ENCODE data around the gene SFRP2. TPM values are rescaled to one million over a fixed set of nuclear protein-coding genes. Genes with fewer than 3 reads are reported as not detected.

SFRP2 gene, protein sequence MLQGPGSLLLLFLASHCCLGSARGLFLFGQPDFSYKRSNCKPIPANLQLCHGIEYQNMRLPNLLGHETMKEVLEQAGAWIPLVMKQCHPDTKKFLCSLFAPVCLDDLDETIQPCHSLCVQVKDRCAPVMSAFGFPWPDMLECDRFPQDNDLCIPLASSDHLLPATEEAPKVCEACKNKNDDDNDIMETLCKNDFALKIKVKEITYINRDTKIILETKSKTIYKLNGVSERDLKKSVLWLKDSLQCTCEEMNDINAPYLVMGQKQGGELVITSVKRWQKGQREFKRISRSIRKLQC
- not detected in 2 replicates for polyA plus RNA-seq (2011; rRNA removed)
- not detected in 2 replicates for polyA minus RNA-seq (2011; rRNA and poly(A)+ RNA removed)

DNA sequence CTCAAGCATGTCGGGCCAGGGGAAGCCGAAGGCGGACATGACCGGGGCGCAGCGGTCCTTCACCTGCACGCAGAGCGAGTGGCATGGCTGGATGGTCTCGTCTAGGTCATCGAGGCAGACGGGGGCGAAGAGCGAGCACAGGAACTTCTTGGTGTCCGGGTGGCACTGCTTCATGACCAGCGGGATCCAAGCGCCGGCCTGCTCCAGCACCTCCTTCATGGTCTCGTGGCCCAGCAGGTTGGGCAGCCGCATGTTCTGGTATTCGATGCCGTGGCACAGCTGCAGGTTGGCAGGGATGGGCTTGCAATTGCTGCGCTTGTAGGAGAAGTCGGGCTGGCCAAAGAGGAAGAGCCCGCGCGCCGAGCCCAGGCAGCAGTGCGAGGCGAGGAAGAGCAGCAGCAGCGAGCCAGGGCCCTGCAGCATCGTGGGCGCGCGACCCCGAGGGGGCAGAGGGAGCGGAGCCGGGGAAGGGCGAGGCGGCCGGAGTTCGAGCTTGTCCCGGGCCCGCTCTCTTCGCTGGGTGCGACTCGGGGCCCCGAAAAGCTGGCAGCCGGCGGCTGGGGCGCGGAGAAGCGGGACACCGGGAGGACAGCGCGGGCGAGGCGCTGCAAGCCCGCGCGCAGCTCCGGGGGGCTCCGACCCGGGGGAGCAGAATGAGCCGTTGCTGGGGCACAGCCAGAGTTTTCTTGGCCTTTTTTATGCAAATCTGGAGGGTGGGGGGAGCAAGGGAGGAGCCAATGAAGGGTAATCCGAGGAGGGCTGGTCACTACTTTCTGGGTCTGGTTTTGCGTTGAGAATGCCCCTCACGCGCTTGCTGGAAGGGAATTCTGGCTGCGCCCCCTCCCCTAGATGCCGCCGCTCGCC is at the start of gene SFRP2:
SFRP2 (minus strand) TSS at position 671 of the 864 bp plus-strand sequence; CDS start at position 423, 248 bp downstream.
- POLR2A ChIA-PET = no interaction called here
- peaks cover 6% of the 10 kb centered on the region; the same call in 1 of the 2 replicates for H3K9me3 ChIP-seq (ENCODE audit: control insufficient read depth, insufficient read depth, low read length)
- CTCF ChIA-PET = no interaction called here
- H3K27me3 ChIP-seq (ENCODE audit: control insufficient read depth, insufficient read depth, low read length) = peaks cover 61% of the 10 kb centered on the region
- no peak within 1 kb of the TSS for H3K4me3 ChIP-seq (ENCODE audit: low read depth, low read length)
- H3K27ac ChIP-seq (ENCODE audit: low read depth, low read length) = no peak within 1 kb of the TSS
- TF ChIP-seq, protein P1, sequence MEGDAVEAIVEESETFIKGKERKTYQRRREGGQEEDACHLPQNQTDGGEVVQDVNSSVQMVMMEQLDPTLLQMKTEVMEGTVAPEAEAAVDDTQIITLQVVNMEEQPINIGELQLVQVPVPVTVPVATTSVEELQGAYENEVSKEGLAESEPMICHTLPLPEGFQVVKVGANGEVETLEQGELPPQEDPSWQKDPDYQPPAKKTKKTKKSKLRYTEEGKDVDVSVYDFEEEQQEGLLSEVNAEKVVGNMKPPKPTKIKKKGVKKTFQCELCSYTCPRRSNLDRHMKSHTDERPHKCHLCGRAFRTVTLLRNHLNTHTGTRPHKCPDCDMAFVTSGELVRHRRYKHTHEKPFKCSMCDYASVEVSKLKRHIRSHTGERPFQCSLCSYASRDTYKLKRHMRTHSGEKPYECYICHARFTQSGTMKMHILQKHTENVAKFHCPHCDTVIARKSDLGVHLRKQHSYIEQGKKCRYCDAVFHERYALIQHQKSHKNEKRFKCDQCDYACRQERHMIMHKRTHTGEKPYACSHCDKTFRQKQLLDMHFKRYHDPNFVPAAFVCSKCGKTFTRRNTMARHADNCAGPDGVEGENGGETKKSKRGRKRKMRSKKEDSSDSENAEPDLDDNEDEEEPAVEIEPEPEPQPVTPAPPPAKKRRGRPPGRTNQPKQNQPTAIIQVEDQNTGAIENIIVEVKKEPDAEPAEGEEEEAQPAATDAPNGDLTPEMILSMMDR (IDR thresholded peaks at IDR 0.05; ENCODE audit: low read depth, low read length) = no peak
- DNase-seq (ENCODE audit: low read depth, low spot score) = no peak

DNA sequence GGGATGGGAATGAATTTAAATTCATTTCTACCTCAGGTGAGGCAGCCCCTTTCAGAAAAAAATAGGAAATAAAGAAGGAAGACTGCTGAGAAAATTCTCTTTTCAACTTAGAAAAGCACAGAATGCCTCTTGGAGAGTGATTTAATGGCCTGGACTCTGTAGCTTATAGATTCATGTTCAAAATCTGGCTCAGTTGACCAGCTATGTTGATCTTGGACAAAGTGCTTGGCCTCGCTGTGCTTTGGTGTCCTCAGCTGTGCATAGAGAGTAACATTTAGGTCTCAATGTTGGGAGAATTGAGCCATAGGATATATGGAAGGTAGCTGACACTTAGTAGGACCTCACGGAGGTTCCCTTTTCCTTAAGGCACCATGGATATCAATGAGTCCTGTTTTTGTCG is 49.7 kb upstream of the SFRP2 start:
- ChIA-PET CTCF (no interaction called here), POLR2A (no interaction called here)
- Histone ChIP-seq H3K9me3 (ENCODE audit: control insufficient read depth, insufficient read depth, low read length) (no peaks in the 10 kb centered on the region), H3K27ac (ENCODE audit: low read depth, low read length) (no peak overlapping the region), H3K27me3 (ENCODE audit: control insufficient read depth, insufficient read depth, low read length) (no peaks in the 10 kb centered on the region), H3K4me3 (ENCODE audit: low read depth, low read length) (no peak overlapping the region)
- no peak for DNase-seq (ENCODE audit: low read depth, low spot score)
- TF ChIP-seq, protein P1 (IDR thresholded peaks at IDR 0.05; ENCODE audit: low read depth, low read length) = no peak

DNA sequence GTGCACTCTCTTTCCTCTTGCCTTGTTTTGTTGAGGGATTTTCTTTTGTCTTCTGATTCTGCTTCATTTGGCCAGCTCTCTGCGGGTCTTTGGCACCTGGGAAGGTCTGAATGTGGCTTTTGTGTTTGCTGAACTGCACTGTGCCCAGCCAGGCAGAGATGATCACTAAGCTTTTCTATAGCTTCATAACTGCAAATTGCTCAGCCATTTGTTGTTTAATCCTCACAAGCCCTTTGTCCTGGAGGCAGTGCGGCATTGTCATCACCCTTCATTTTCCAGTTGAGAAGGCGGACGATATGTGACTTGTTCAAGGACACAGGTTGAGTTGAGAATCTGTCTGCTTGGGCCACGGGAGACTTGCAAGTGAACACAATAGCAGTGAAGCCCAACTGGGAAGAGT is 46.0 kb upstream of the SFRP2 start:
- no peak for DNase-seq (ENCODE audit: low read depth, low spot score)
- CTCF ChIA-PET = no interaction called here
- TF ChIP-seq, protein P1 (IDR thresholded peaks at IDR 0.05; ENCODE audit: low read depth, low read length) = no peak
- POLR2A ChIA-PET = no interaction called here
- Histone ChIP-seq H3K4me3 (ENCODE audit: low read depth, low read length) (no peak overlapping the region), H3K9me3 (ENCODE audit: control insufficient read depth, insufficient read depth, low read length) (no peaks in the 10 kb centered on the region), H3K27me3 (ENCODE audit: control insufficient read depth, insufficient read depth, low read length) (no peaks in the 10 kb centered on the region), H3K27ac (ENCODE audit: low read depth, low read length) (no peak overlapping the region)

DNA sequence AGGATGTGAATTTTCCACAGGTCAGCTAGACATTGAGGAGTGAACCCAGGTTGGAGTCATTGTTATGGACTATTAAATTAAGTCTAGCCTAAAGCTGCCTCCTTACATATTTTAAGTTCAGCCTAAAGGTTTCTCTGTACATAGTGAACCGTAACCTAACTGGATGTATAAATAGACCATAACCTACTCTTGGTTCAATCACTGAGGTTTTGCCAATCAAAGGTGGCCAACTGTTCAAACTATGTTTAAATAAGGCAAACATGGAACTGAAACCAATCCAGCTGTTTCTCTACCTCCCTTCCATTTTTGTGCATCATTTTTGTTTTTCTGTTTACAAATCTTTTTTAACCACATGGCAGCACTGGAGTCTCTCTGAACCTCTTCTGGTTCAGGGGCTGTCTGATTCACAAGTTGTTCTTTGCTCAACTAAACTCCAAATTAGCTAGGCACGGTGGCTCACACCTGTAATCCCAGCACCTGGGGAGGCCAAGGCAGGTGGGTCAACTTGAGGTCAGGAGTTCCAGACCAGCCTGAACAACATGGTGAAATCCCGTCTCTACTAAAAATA is 43.9 kb upstream of the SFRP2 start:
- no peaks in the 10 kb centered on the region for H3K27me3 ChIP-seq (ENCODE audit: control insufficient read depth, insufficient read depth, low read length)
- no peaks in the 10 kb centered on the region for H3K9me3 ChIP-seq (ENCODE audit: control insufficient read depth, insufficient read depth, low read length)
- ChIA-PET POLR2A (no interaction called here), CTCF (no interaction called here)
- no peak overlapping the region for H3K4me3 ChIP-seq (ENCODE audit: low read depth, low read length)
- H3K27ac ChIP-seq (ENCODE audit: low read depth, low read length) = no peak overlapping the region
- TF ChIP-seq, protein P1 (IDR thresholded peaks at IDR 0.05; ENCODE audit: low read depth, low read length) = no peak
- DNase-seq (ENCODE audit: low read depth, low spot score) = no peak

DNA sequence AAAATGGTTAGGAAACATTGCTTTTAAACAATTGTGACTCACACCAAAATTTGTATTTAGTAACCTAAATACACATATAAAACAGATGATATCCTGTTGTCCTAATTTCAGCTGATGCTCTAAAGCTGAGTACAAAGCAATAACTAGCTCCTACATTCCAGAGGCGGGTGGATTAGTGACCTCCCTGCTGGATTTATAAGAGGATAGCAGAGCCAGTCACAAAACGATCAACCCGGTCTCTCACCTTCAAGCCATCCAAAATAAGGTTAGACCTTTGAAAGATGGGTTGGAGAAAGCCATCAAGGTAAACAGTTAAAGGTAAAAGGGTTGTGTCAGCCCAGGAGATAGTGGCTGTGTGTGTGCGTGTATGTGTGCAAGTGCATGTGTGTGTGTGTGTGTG is 43.2 kb upstream of the SFRP2 start:
- ChIA-PET CTCF (no interaction called here), POLR2A (no interaction called here)
- no peak overlapping the region for H3K27ac ChIP-seq (ENCODE audit: low read depth, low read length)
- no peak for DNase-seq (ENCODE audit: low read depth, low spot score)
- H3K4me3 ChIP-seq (ENCODE audit: low read depth, low read length) = no peak overlapping the region
- no peaks in the 10 kb centered on the region for H3K27me3 ChIP-seq (ENCODE audit: control insufficient read depth, insufficient read depth, low read length)
- H3K9me3 ChIP-seq (ENCODE audit: control insufficient read depth, insufficient read depth, low read length) = no peaks in the 10 kb centered on the region
- TF ChIP-seq, protein P1 (IDR thresholded peaks at IDR 0.05; ENCODE audit: low read depth, low read length) = no peak

Measured in AG04450 (cell line).